GM21825 (cell line): ENCODE measurements around the gene GRIN2A.

Experiments used
- ATAC-seq: cut with Tn5 transposase; IDR thresholded peaks from one replicate; pipeline ENCODE4 v1.9.1; 2021; ENCODE audit warnings: mild to moderate bottlenecking, moderate library complexity; ENCODE audit not compliant: unreplicated experiment

GRIN2A gene

DNA sequence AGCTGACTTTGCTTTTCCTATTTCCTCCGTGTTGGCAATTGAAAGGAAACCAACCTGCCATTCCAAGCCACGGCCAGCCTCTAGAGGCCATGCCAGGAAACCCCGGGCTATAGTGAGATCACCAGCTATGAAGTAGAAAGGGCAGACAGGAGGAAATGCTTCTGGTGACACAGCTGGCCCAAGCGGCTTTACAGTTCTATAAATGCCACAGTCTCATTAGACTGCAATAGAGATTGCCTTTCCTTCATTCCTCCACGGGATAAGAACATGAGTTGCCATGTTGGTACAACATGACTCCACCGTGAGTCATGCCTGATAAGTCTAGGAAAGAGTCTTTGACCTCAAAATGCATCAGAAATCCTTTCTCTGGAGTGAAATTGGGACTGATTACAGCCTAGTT lies 384.9 kb downstream of the GRIN2A start:
- ATAC-seq, result no peak

GRCh38 chr16:9793623-9794022 lies 388.6 kb downstream of the GRIN2A start:
- no peak for ATAC-seq

GRCh38 chr16:9791556-9791955 lies 390.7 kb downstream of the GRIN2A start:
- ATAC-seq, result no peak

GRCh38 chr16:9790199-9790598 lies 392.0 kb downstream of the GRIN2A start:
- no peak for ATAC-seq

DNA sequence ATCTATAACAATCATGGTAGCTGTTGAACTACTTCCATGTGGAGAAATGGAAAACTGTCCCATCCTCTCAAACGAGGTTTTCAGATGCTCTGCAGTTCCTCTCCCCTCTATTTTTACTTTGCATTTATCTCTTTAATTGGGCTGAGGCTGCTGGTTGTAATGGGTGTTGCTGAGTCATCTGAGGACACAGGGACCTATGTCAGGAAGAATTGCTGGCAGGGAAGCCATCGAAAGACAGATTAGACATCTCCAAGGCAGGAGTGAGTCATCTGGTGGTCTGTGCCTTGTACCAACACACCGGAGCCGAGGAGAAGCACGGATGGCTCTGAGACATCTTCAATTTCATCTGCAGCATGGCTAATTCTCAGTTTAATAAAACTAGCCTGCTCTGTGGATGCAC lies 394.5 kb downstream of the GRIN2A start:
- ATAC-seq, result no peak

DNA sequence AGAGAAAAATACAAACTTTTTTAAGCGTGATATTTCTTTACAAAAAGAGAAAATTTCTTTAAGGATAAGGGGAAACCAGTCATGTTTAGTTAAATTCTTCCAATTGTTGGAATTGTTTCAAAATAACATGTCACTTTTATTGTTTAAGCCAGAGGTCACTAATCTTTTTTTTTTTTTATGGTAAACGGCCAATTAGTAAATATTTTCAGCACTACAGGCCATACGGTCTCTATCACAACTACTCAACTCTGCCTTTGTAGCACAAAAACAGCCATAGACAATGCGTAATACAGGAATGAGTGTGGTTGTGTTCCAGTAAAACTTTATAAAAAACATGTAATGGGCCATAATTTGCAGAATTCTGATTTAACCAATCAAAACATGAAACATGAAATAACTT lies 401.4 kb downstream of the GRIN2A start:
- ATAC-seq, result no peak

GRCh38 chr16:9778849-9779248 lies 403.4 kb downstream of the GRIN2A start:
- no peak for ATAC-seq

DNA sequence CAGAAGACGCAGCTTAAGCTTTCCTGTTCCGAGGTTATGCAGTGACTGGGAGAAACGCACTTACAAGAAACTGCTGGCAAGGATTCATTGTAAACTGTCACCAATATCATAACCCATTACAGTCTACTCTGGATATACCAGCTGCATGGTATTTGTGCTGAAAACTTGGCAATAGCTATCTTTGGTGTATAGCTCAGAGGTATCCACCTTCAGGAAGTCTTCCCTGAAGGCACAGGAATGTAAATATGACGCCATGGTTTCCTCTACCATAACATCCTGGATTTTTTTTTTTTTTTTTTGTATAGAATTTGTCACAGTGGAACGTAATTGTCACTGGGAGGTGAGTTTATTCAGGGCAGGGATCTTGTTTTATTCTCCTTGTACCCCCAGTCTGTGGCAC lies 406.2 kb downstream of the GRIN2A start:
- ATAC-seq, result no peak

DNA sequence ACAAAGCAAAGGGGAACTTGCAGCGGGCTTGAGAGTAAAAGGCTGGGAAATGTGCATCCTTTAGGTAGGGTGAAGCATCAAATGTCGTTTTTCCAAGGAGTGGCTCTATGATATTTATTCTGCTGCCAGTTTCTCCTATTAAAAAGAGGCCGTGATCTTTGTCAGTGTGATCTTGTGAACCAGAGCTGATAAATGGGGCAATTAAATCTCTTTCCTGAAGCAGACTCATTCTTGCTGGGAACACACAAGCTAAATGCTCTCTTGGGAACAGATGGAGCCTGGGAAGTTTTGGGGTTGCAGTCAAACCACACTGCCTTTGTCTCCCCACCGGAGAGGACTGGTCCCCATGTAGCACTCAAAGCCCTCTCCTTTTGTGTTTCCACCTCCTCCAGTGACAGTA lies 408.9 kb downstream of the GRIN2A start:
- ATAC-seq, result no peak

GRCh38 chr16:9772526-9773225 lies 409.6 kb downstream of the GRIN2A start:
- no peak for ATAC-seq

DNA sequence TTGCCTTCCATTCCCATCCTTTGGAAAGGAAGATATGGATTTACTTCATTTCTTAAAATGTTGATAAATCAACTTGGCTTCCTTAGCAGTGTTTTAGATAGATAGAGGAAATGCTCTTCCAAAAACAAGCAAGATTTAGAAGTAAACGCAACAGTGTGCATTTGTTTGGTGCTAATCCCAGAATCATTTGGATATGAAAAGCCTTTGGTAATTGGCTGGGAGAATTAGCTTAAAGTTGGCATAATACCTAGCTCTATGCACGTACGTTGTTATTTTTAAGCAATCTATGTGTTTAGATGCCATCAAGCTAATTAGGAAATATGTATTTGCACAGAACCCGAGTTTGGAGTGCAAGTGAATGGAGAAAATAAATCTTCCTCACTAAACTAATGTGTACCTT lies 415.3 kb downstream of the GRIN2A start:
- no peak for ATAC-seq

DNA sequence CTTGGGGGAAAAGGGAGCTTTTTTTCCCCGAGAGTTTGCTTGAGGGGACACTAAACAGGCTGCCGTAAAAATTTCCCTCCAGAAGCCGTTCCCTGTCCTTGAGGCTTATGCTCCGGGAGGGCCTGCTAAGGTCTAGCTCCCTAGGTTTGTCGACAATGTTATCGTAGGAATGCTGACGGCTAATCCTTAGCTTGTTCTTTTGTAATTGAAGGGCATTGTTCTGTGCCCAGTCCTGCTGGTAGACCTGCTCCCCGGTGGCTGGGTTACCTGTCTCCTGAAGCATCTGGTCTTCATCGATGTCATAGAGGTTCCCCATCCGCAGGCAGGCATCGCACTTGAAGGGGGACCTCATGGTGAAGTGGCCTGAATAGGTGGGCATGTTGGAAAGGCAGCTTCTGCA lies 418.7 kb downstream of the GRIN2A start:
- no peak for ATAC-seq

DNA sequence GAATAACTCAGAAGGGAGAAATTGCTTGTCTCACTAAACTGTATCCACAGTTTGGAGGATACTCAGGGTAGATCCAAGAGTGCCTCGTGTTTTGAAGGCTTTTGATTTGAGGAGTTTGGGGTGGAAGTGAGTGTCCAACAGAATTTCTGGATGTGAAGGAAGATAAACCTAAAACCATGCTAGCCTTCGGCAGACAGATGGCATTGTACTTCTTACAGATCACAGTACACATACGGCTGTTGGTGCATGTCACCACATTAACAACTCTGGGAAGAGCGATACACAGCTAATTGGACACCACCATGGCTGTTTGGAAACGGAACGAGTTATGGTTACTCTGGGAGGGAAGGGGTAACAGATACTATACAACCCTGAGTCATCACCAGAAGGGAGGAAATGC lies 420.4 kb downstream of the GRIN2A start:
- no peak for ATAC-seq

GRCh38 chr16:9757687-9758086 lies 424.5 kb downstream of the GRIN2A start:
- no peak for ATAC-seq

DNA sequence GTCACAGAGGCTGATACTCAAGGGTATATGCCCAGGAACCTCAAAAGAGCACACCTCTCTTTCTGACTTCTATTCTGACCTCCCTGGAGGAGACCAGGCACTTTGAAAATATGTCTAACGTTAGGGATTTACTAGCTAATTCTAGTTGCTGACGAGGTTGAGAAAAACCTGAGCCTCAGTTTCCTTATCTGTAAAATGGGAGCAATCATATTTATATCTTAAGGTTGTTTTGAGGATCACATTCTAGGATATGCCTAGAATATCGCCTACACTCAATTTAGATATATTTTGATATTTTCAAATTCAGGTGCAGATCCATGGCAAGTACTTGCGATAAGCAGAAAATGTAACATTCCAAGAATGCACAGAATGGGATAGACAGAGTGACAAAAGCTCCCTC lies 425.8 kb downstream of the GRIN2A start:
- no peak for ATAC-seq

DNA sequence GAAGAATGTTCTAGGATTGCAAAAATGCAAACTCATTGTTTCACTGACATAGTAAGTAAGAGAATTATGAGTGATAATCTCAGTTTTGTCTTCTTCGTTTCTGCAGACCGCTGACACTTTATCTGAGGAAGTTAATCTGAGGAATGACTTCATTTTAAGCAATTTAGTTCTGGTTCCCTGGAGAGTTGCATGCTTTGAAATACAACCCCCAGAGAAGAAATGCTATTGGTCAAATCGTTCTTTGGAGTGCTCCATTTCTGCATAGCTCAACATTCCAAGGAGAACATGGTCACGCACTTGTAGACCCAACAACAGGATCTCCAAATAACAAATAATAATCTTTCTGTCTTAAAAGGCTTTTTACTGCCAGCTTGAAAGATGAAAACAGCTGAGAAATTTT lies 427.1 kb downstream of the GRIN2A start:
- no peak for ATAC-seq

GRCh38 chr16:9741776-9742175 lies 440.5 kb downstream of the GRIN2A start:
- ATAC-seq, result no peak

DNA sequence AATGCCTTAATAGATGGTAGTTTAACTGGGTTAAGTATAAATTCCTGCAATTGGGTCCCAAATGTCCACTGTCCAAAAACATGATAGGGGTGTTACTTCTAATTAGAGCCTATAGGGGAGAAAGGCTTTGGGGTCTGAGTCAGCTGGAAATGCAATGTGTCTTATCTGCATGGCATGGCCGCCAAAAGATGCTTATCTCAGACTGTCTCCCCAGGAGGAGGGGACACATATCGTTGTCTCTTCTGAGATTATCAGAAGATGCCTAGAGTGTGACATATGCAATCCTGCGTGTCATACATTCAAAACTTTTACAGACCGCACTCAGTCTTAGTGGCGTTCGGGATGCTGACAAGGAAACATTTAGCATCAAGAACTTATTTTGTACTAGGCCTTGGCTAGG lies 442.9 kb downstream of the GRIN2A start:
- no peak for ATAC-seq

- no peak for ATAC-seq
Measured at GRCh38 chr16:9738690-9739089, 443.5 kb downstream of the GRIN2A start.

- ATAC-seq, result no peak
Measured at GRCh38 chr16:9736547-9736946, 445.7 kb downstream of the GRIN2A start.

GRCh38 chr16:9723136-9723535 lies 459.1 kb downstream of the GRIN2A start:
- ATAC-seq, result no peak

- no peak for ATAC-seq
Measured at GRCh38 chr16:9713907-9714306, 468.3 kb downstream of the GRIN2A start.

DNA sequence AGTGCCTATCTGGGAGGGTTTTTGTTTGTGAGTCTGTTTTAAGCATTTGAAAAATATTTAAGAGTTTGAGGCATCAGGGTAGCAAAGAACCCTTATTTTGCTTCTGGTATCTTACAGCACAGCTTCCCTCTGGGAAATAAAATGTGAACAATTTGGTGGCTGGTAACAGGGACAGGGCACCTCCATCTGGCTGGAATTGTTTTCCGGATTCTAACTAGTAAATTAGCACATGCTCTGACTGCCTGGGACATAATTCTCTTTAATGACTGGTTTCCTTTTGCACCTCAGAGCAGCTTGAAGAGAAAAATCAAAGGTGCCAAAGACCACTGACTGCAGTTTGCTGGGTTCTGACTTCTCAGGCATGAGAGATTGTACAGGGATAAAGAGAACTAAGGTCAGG lies 469.1 kb downstream of the GRIN2A start:
- ATAC-seq, result no peak
